Endothelial cell of umbilical vein (primary cell): Measurements from ENCODE around the gene AGRP. TPM values are rescaled to one million over a fixed set of nuclear protein-coding genes. Genes with fewer than 3 reads are reported as not detected.

ENCODE experiments used
- BruUV-seq: library from RNA; stranded (reverse); fragments of 400-500 nt; replicated peaks from 2 replicates; lab custom pipeline; 2021; lab: Mats Ljungman, UMichigan
- CTCF ChIA-PET: fragments of 300-600, 350-600 bp; sonication (Branson Sonifier 250); formaldehyde crosslinking; loops from one replicate; lab custom pipeline; 2021; ENCODE audit warnings: antibody characterized with exemption, inconsistent platforms; lab: Charles Lee
- POLR2A ChIA-PET: fragments of 300-600, 350-600 bp; sonication (Branson Sonifier 250); formaldehyde crosslinking; loops from one replicate; lab custom pipeline; 2021; ENCODE audit warnings: antibody characterized with exemption, inconsistent platforms; lab: Charles Lee
- DNase-seq: peaks from one replicate; pipeline ENCODE4 v3.0.0-alpha.2; 2011; ENCODE audit warnings: low read depth, low spot score
- FAIRE-seq: peaks from 2 replicates; lab custom pipeline; 2011; peaks lifted over from hg19 to GRCh38; lab: Jason Lieb, UNC
- H2AFZ ChIP-seq: 2 replicates; pipeline ENCODE4 v1.6.0; 2012; ENCODE audit warnings: low read depth, low read length, control low read depth, inconsistent platforms
- H3K27ac ChIP-seq: 2 replicates; pipeline ENCODE4 v1.5.1; 2011; ENCODE audit warnings: low read depth, mild to moderate bottlenecking, control low read depth, low read length, moderate library complexity; ENCODE audit not compliant: insufficient read depth
- H3K27me3 ChIP-seq, 2 experiments: 2 replicates each; pipeline versions ENCODE4 v1.6.0 to v1.6.1; 2011; ENCODE audit warnings: low read length in 2 of 2, mixed read lengths in 1 of 2; ENCODE audit not compliant: control insufficient read depth in 2 of 2, insufficient read depth in 2 of 2
- H3K36me3 ChIP-seq, 2 experiments: 2 replicates in 1 of 2; 3 replicates in 1 of 2; pipeline ENCODE4 v1.5.1; 2011; ENCODE audit warnings: low read length in 2 of 2, mild to moderate bottlenecking in 1 of 2, moderate library complexity in 1 of 2; ENCODE audit not compliant: control insufficient read depth in 2 of 2, insufficient read depth in 2 of 2; ENCODE audit errors: extremely low read depth in 1 of 2
- H3K4me1 ChIP-seq: 3 replicates; pipeline ENCODE4 v1.5.1; 2011; ENCODE audit warnings: mild to moderate bottlenecking, low read length; ENCODE audit not compliant: control insufficient read depth, insufficient read depth; ENCODE audit errors: extremely low read depth
- H3K4me2 ChIP-seq: 2 replicates; pipeline ENCODE4 v1.6.1; 2011; ENCODE audit warnings: low read length, control low read depth, mixed read lengths; ENCODE audit not compliant: insufficient read depth
- H3K4me3 ChIP-seq, 3 experiments: fragments of 200-600 bp in 1 of 3; sonication (generic), shearing (Covaris generic) in 1 of 3; replicated peaks in 1 of 3; 2 replicates each; pipeline ENCODE4 v1.5.1; 2011 to 2016; ENCODE audit warnings: control low read depth in 3 of 3, low read length in 3 of 3, mild to moderate bottlenecking in 2 of 3, inconsistent platforms in 1 of 3, low read depth in 1 of 3, moderate library complexity in 1 of 3; ENCODE audit not compliant: insufficient read depth in 1 of 3
- H3K79me2 ChIP-seq: 2 replicates; pipeline ENCODE4 v1.6.0; 2012; ENCODE audit warnings: low read length, inconsistent platforms; ENCODE audit not compliant: control insufficient read depth, insufficient read depth
- H3K9ac ChIP-seq: replicated peaks from 2 replicates; pipeline ENCODE3; 2011; ENCODE audit warnings: low read length, control low read depth; ENCODE audit not compliant: insufficient read depth; ENCODE audit errors: extremely low read depth
- H3K9me1 ChIP-seq: replicated peaks from 3 replicates; pipeline ENCODE4 v1.6.0; 2011; ENCODE audit warnings: mild to moderate bottlenecking, low read length; ENCODE audit not compliant: control insufficient read depth, insufficient read depth; ENCODE audit errors: extremely low read depth
- H3K9me3 ChIP-seq: replicated peaks from 2 replicates; pipeline ENCODE4 v1.5.1; 2012; ENCODE audit warnings: low read length, inconsistent platforms; ENCODE audit not compliant: control insufficient read depth, insufficient read depth
- H4K20me1 ChIP-seq: replicated peaks from 2 replicates; pipeline ENCODE3; 2011; ENCODE audit warnings: mild to moderate bottlenecking, low read length; ENCODE audit not compliant: control insufficient read depth, insufficient read depth; ENCODE audit errors: extremely low read depth
- EZH2 ChIP-seq: IDR thresholded peaks from 2 replicates; pipeline ENCODE4 v1.6.1; 2012; ENCODE audit warnings: borderline replicate concordance, low read depth, mild to moderate bottlenecking, moderate library complexity, low read length, inconsistent platforms; ENCODE audit not compliant: severe bottlenecking
- FOS ChIP-seq: IDR thresholded peaks from 2 replicates; pipeline ENCODE4 v1.6.1; 2011; ENCODE audit warnings: mild to moderate bottlenecking, low read length, moderate library complexity, borderline replicate concordance; ENCODE audit not compliant: insufficient read depth
- GATA2 ChIP-seq: IDR thresholded peaks from 2 replicates; pipeline ENCODE4 v1.7.0; 2011; ENCODE audit warnings: low read depth, mild to moderate bottlenecking, moderate library complexity, mixed read lengths, low read length; ENCODE audit not compliant: insufficient read length, insufficient read depth
- JUN ChIP-seq: IDR thresholded peaks from 2 replicates; pipeline ENCODE4 v1.6.1; 2011; ENCODE audit warnings: borderline replicate concordance, low read depth; ENCODE audit not compliant: insufficient read length, insufficient read depth
- MYC ChIP-seq: IDR thresholded peaks from one replicate; pipeline ENCODE4 v1.6.1; 2011; ENCODE audit warnings: mild to moderate bottlenecking, low read depth, low read length
- POLR2A ChIP-seq: IDR thresholded peaks from 2 replicates; pipeline ENCODE4 v1.6.1; 2012; ENCODE audit warnings: low read depth, mild to moderate bottlenecking, control low read depth, low read length
- POLR2AphosphoS5 ChIP-seq: IDR thresholded peaks from 2 replicates; pipeline ENCODE4 v1.6.1; 2012; ENCODE audit warnings: low read depth, mild to moderate bottlenecking, control low read depth, low read length, moderate library complexity; ENCODE audit not compliant: insufficient read depth
- dilution Hi-C: fragments of 300-500 bp; cut with MboI; formaldehyde crosslinking; loops from one replicate; pipeline ENCODE4 v1.15.0; 2019; ENCODE audit warnings: low sequenced_read_pairs; ENCODE audit not compliant: extremely low pct_ligation_motif_present
- intact Hi-C: fragments of 100-400 bp; cut with micrococcal nuclease; formaldehyde crosslinking; loops from one replicate; pipeline ENCODE4 v1.10.0; 2022
- polyA plus RNA-seq, 4 experiments: library from polyadenylated mRNA; depleted of rRNA in 3 of 4; stranded (reverse) in 3 of 4; unstranded in 1 of 4; fragments of >200 nt; gene quantifications; 2 replicates each; pipeline versions ENCODE4 v1.2.1 to v1.2.3, GENCODE V29; 2011 to 2012; ENCODE audit warnings: missing spikeins in 1 of 4
- total RNA-seq: library from RNA; stranded (reverse); gene quantifications from 2 replicates; pipeline ENCODE4 v1.2.3, GENCODE V29; 2021
- TF ChIP-seq, protein P1 (sequence below): IDR thresholded peaks from 2 replicates; pipeline ENCODE4 v1.6.1; 2011; ENCODE audit not compliant: insufficient read depth, insufficient read length
- TF ChIP-seq, protein P2 (sequence below), 2 donors: IDR thresholded peaks; 1 replicate in 1 of 2; 2 replicates in 1 of 2; pipeline ENCODE4 v1.5.1; 2011; ENCODE audit warnings: low read length in 2 of 2, mild to moderate bottlenecking in 2 of 2, moderate library complexity in 2 of 2, control low read depth in 1 of 2, inconsistent platforms in 1 of 2, low read depth in 1 of 2; ENCODE audit not compliant: insufficient read depth in 1 of 2; ENCODE audit errors: extremely low read depth in 1 of 2

AGRP gene
- total and polyA plus RNA-seq, 2 donors (not counting 3 experiments of a cell fraction or from before 2014, with no cell fraction given) = not detected

DNA sequence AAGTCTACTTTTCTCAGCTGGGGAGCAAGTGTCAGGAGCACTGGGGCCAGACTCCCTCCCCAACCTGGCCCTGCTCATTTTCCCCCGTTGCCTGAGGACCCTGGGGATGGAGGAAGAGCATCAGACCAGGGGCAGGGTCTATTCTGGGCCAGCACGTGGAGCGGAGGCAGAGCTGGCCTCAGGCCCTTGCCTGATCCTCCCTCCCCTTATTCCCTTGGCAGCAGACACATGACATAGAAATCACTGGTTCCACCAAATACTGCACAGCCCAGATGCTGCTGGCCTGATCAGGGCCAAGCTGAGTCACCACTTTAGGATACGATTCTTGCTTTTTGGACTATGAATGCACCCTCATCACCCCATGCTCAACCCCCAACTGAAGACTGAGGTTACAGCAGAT lies 15.8 kb upstream of the AGRP start:
- Histone ChIP-seq H3K9me3 (no peaks in the 10 kb centered on the region), H3K4me1 (no peaks in the 10 kb centered on the region), H3K79me2 (no peaks in the 10 kb centered on the region), H3K4me2 (no peak overlapping the region), H3K4me3 (no peak overlapping the region), H3K27me3 (no peaks in the 10 kb centered on the region), H3K9ac (no peak overlapping the region), H3K27ac (no peak overlapping the region), H3K36me3 (no peaks in the 10 kb centered on the region), H2AFZ (no peak overlapping the region), H3K9me1 (no peaks in the 10 kb centered on the region), H4K20me1 (no peaks in the 10 kb centered on the region)
- TF ChIP-seq GATA2 = no peak
- no peak for TF ChIP-seq POLR2A
- no peak for TF ChIP-seq MYC
- TF ChIP-seq JUN = no peak
- TF ChIP-seq FOS = no peak
- TF ChIP-seq, protein P1, sequence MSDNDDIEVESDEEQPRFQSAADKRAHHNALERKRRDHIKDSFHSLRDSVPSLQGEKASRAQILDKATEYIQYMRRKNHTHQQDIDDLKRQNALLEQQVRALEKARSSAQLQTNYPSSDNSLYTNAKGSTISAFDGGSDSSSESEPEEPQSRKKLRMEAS = no peak
- no peak for TF ChIP-seq POLR2AphosphoS5
- TF ChIP-seq EZH2 = no peak
- TF ChIP-seq, protein P2, sequence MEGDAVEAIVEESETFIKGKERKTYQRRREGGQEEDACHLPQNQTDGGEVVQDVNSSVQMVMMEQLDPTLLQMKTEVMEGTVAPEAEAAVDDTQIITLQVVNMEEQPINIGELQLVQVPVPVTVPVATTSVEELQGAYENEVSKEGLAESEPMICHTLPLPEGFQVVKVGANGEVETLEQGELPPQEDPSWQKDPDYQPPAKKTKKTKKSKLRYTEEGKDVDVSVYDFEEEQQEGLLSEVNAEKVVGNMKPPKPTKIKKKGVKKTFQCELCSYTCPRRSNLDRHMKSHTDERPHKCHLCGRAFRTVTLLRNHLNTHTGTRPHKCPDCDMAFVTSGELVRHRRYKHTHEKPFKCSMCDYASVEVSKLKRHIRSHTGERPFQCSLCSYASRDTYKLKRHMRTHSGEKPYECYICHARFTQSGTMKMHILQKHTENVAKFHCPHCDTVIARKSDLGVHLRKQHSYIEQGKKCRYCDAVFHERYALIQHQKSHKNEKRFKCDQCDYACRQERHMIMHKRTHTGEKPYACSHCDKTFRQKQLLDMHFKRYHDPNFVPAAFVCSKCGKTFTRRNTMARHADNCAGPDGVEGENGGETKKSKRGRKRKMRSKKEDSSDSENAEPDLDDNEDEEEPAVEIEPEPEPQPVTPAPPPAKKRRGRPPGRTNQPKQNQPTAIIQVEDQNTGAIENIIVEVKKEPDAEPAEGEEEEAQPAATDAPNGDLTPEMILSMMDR (IDR thresholded peaks at IDR 0.05; ENCODE audit: extremely low read depth in 1 of 2, insufficient read depth in 1 of 2, low read depth in 1 of 2, low read length in 2 of 2) = no peak
- no peak for DNase-seq
- ChIA-PET POLR2A (no interaction called here), CTCF (no interaction called here)
- intact Hi-C loops (no loop called here), dilution Hi-C loops (no loop called here)
- no peak for FAIRE-seq
- no TSS peak for BruUV-seq
